HEK293T (cell line): ENCODE measurements around the gene PAX2.
"Not testable (repeated sequence)": the region's sequence is repeated elsewhere in the genome, so short reads cannot be mapped to it uniquely, and the experiment has no call there.

Experiments used
- CTCF ChIA-PET: fragments of 350-600 bp; formaldehyde crosslinking; extraction: SDS; loops from one replicate; lab custom pipeline; 2021; ENCODE audit warnings: antibody characterized with exemption, inconsistent platforms; lab: Yijun Ruan, JAX
- POLR2A ChIA-PET: fragments of 350-600 bp; formaldehyde crosslinking; extraction: SDS; loops from one replicate; lab custom pipeline; 2020; ENCODE audit warnings: antibody characterized with exemption, inconsistent platforms; lab: Yijun Ruan, JAX
- DNase-seq: peaks from one replicate; pipeline ENCODE4 v3.0.0; 2012; ENCODE audit warnings: mixed read lengths; ENCODE audit errors: extremely low spot score
- ARNT ChIP-seq: fragments of 450-650 bp; IDR thresholded peaks from 2 replicates; pipeline ENCODE4 v1.6.1; 2017; ENCODE audit warnings: mild to moderate bottlenecking
- BHLHE40 ChIP-seq: fragments of 450-650 bp; IDR thresholded peaks from 2 replicates; pipeline ENCODE4 v1.6.1; 2016; ENCODE audit warnings: mild to moderate bottlenecking, moderate library complexity, borderline replicate concordance
- CTBP1 ChIP-seq: fragments of 450-650 bp; IDR thresholded peaks from 2 replicates; pipeline ENCODE4 v1.6.1; 2016; ENCODE audit warnings: borderline replicate concordance
- ELF4 ChIP-seq: fragments of 450-650 bp; IDR thresholded peaks from 2 replicates; pipeline ENCODE4 v1.6.1; 2017; ENCODE audit warnings: antibody characterized with exemption
- FOXA1 ChIP-seq: fragments of 450-650 bp; IDR thresholded peaks from 2 replicates; pipeline ENCODE4 v1.6.1; 2016; ENCODE audit warnings: mild to moderate bottlenecking
- FOXK2 ChIP-seq: fragments of 450-650 bp; IDR thresholded peaks from 2 replicates; pipeline ENCODE4 v1.6.1; 2016; ENCODE audit warnings: mild to moderate bottlenecking
- FOXM1 ChIP-seq: fragments of 450-650 bp; IDR thresholded peaks from 2 replicates; pipeline ENCODE4 v1.6.1; 2017; ENCODE audit warnings: mild to moderate bottlenecking, borderline replicate concordance
- HDGF ChIP-seq: fragments of 450-650 bp; IDR thresholded peaks from 2 replicates; pipeline ENCODE4 v1.6.1; 2017; ENCODE audit warnings: antibody characterized with exemption, borderline replicate concordance
- L3MBTL2 ChIP-seq: fragments of 450-650 bp; conservative IDR thresholded peaks from 2 replicates; pipeline ENCODE4 v1.6.1; 2016; ENCODE audit warnings: mild to moderate bottlenecking
- LEF1 ChIP-seq: fragments of 450-650 bp; IDR thresholded peaks from 2 replicates; pipeline ENCODE4 v1.6.1; 2017; ENCODE audit warnings: mild to moderate bottlenecking, borderline replicate concordance
- NFRKB ChIP-seq: fragments of 450-650 bp; IDR thresholded peaks from 2 replicates; pipeline ENCODE4 v1.6.1; 2016; ENCODE audit warnings: mild to moderate bottlenecking, moderate library complexity
- PKNOX1 ChIP-seq: fragments of 450-650 bp; IDR thresholded peaks from 2 replicates; pipeline ENCODE4 v1.6.1; 2016
- SP1 ChIP-seq: fragments of 450-650 bp; IDR thresholded peaks from 2 replicates; pipeline ENCODE4 v1.6.1; 2017
- SUZ12 ChIP-seq: fragments of 450-650 bp; IDR thresholded peaks from 2 replicates; pipeline ENCODE4 v1.6.1; 2016; ENCODE audit warnings: mild to moderate bottlenecking
- TARDBP ChIP-seq: fragments of 450-650 bp; IDR thresholded peaks from 2 replicates; pipeline ENCODE4 v1.6.1; 2016
- ZNF384 ChIP-seq: fragments of 450-650 bp; IDR thresholded peaks from 2 replicates; pipeline ENCODE4 v1.6.1; 2016

PAX2 gene

GRCh38 chr10:100744987-100745881 lies at the start of gene PAX2:
TSS of gene PAX2 (plus strand) at chr10:100745582. CDS start at chr10:100746261, 679 bp downstream.
- ChIA-PET POLR2A (interaction anchor here (1.2 to 2.3 kb wide), 4 partner anchors 66 to 210 kb away, joined by 3 to 6 read pairs (median 4); partner anchors contain the start of gene HIF1AN), CTCF (interaction anchor here (1.1 to 3.6 kb wide), 6 partner anchors 16 to 184 kb away, joined by 3 to 22 read pairs (median 10); no protein-coding TSS in a partner anchor)
- peak; percentile 87 for TF ChIP-seq PKNOX1
- TF ChIP-seq LEF1 = no peak
- no peak for TF ChIP-seq SP1
- no peak for TF ChIP-seq FOXA1
- no peak for TF ChIP-seq FOXK2
- TF ChIP-seq ELF4 = no peak
- no peak for TF ChIP-seq NFRKB
- peak; percentile 82 for DNase-seq

- POLR2A ChIA-PET = interaction anchor here (0.8 kb wide), 1 partner anchor 15 kb away, joined by 3 read pairs; no protein-coding TSS in a partner anchor
- CTCF ChIA-PET = interaction anchor here (1.1 to 1.6 kb wide), 2 partner anchors 33 to 47 kb away, joined by 4 to 5 read pairs; no protein-coding TSS in a partner anchor
- no peak for DNase-seq
- no peak for TF ChIP-seq SUZ12
- TF ChIP-seq ZNF384 = no peak
- no peak for TF ChIP-seq BHLHE40
- no peak for TF ChIP-seq FOXA1
- TF ChIP-seq HDGF = no peak
- TF ChIP-seq FOXM1 = no peak
- TF ChIP-seq LEF1 = no peak
- TF ChIP-seq SP1 = no peak
- no peak for TF ChIP-seq ELF4
- no peak for TF ChIP-seq PKNOX1
- no peak for TF ChIP-seq L3MBTL2
- TF ChIP-seq CTBP1 = no peak
- no peak for TF ChIP-seq FOXK2
- no peak for TF ChIP-seq TARDBP
- TF ChIP-seq ARNT = no peak
- TF ChIP-seq NFRKB = no peak
Measured at GRCh38 chr10:100696477-100696901, 48.9 kb upstream of the PAX2 start.

DNA sequence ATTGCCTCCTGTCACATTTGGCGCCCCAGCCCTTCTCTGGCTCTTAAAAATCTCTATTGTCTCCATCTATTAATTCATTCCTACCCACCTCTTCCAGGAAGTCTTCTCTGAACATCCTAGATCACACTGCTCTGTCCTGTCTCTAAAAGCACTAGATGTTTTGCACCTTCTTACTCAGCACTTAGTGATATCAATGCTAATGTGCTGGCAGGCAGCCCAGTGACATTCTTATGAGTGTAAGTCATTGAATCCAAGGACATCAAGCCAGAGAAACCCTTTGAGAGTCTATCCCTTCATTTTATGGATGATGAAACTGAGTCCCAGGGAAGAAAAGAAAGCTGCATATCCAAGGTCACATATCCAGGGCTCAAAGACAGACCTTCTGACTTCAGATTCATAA lies 48.3 kb upstream of the PAX2 start:
- no peak for TF ChIP-seq HDGF
- TF ChIP-seq ELF4 = no peak
- no peak for TF ChIP-seq SUZ12
- TF ChIP-seq SP1 = no peak
- TF ChIP-seq TARDBP = no peak
- no peak for TF ChIP-seq NFRKB
- no peak for TF ChIP-seq FOXA1
- TF ChIP-seq ARNT = no peak
- TF ChIP-seq LEF1 = no peak
- TF ChIP-seq PKNOX1 = no peak
- TF ChIP-seq L3MBTL2 = no peak
- TF ChIP-seq FOXK2 = no peak
- no peak for TF ChIP-seq BHLHE40
- TF ChIP-seq CTBP1 = no peak
- no peak for TF ChIP-seq FOXM1
- TF ChIP-seq ZNF384 = no peak
- POLR2A ChIA-PET = interaction anchor here (0.8 kb wide), 1 partner anchor 15 kb away, joined by 3 read pairs; no protein-coding TSS in a partner anchor
- DNase-seq = no peak
- CTCF ChIA-PET = interaction anchor here (1.1 to 1.6 kb wide), 2 partner anchors 32 to 47 kb away, joined by 4 to 5 read pairs; no protein-coding TSS in a partner anchor

- CTCF ChIA-PET = interaction anchor here (1.6 kb wide), 1 partner anchor 31 kb away, joined by 5 read pairs; no protein-coding TSS in a partner anchor
- no peak for DNase-seq
- POLR2A ChIA-PET = interaction anchor here (0.8 kb wide), 1 partner anchor 14 kb away, joined by 3 read pairs; no protein-coding TSS in a partner anchor
- TF ChIP-seq ARNT (no peak), BHLHE40 (no peak), SP1 (no peak), LEF1 (no peak), HDGF (no peak)
Measured at GRCh38 chr10:100697631-100698030, 47.8 kb upstream of the PAX2 start.

DNA sequence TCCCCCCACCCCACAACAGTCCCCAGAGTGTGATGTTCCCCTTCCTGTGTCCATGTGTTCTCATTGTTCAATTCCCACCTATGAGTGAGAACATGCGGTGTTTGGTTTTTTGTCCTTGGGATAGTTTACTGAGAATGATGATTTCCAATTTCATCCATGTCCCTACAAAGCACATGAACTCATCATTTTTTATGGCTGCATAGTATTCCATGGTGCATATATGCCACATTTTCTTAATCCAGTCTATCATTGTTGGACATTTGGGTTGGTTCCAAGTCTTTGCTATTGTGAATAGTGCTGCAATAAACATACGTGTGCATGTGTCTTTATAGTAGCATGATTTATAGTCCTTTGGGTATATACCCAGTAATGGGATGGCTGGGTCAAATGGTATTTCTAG lies 43.7 kb upstream of the PAX2 start:
- CTCF ChIA-PET, DNase-seq, POLR2A ChIA-PET: not testable (repeated sequence)

DNA sequence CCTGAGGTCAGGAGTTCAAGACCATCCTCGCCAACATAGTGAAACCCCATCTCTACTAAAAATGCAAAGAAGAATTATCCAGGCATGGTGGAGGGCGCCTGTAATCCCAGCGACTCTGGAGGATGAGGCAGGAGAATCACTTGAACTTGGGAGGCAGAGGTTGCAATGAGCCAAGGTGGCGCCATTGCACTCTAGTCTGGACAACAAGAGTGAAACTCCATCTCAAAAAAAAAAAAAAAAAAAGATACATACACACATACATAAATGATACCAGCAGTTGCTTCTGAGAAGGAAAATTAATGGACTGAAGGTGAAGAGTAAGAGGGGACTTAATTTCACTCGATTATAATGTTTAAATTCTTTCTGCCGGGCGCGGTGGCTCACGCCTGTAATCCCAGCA lies 40.2 kb upstream of the PAX2 start:
- CTCF ChIA-PET = no interaction called here
- TF ChIP-seq ZNF384 (peak; percentile 87), ARNT (no peak)
- POLR2A ChIA-PET = no interaction called here
- DNase-seq = no peak
